Suprapubic skin (tissue), 4 donors: ENCODE data around the gene CD86. TPM values are rescaled to one million over a fixed set of nuclear protein-coding genes. Genes with fewer than 3 reads are reported as not detected.

Experiments used
- DNase-seq, 2 donors: peaks; one replicate each; pipeline ENCODE4 v3.0.0-alpha.2; 2019; ENCODE audit warnings: low spot score in 2 of 2
- H3K27ac ChIP-seq: fragments of 200-600 bp; sonication (generic); one replicate; pipeline ENCODE4 v1.5.1; 2019
- H3K27me3 ChIP-seq: fragments of 200-600 bp; sonication (generic); one replicate; pipeline ENCODE4 v1.5.1; 2019
- H3K36me3 ChIP-seq: fragments of 200-600 bp; sonication (generic); one replicate; pipeline ENCODE4 v1.5.1; 2019
- H3K4me1 ChIP-seq: fragments of 200-600 bp; sonication (generic); one replicate; pipeline ENCODE4 v1.5.1; 2019
- H3K4me3 ChIP-seq: fragments of 200-600 bp; sonication (generic); one replicate; pipeline ENCODE4 v1.5.1; 2019; ENCODE audit warnings: mild to moderate bottlenecking
- H3K9me3 ChIP-seq: fragments of 200-600 bp; sonication (generic); one replicate; pipeline ENCODE4 v1.5.1; 2019
- EP300 ChIP-seq: sonication (generic); formaldehyde crosslinking; IDR thresholded peaks from one replicate; pipeline ENCODE4 v1.6.1; 2017; ENCODE audit warnings: antibody characterized with exemption
- POLR2A ChIP-seq, 2 donors: fragments of 450-650 bp; IDR thresholded peaks; one replicate each; pipeline ENCODE4 v1.6.1; 2017; ENCODE audit warnings: antibody characterized with exemption in 2 of 2, mild to moderate bottlenecking in 2 of 2, moderate library complexity in 2 of 2
- POLR2AphosphoS5 ChIP-seq, 3 donors: sonication (generic); formaldehyde crosslinking; IDR thresholded peaks; one replicate each; pipeline ENCODE4 v1.6.1; 2017; ENCODE audit warnings: antibody characterized with exemption in 3 of 3
- WGBS: methylation state at CpG from one replicate; pipeline ENCODE4 v1.1.5; 2018; 5-methylcytosine and 5-hydroxymethylcytosine counted together
- total RNA-seq, 4 donors: library from RNA; depleted of rRNA; stranded (reverse); fragments of >200 nt; gene quantifications; one replicate each; pipeline ENCODE4 v1.1.0, GENCODE V29; 2016
- TF ChIP-seq, protein P1 (sequence below), 2 donors: fragments of 200-600 bp in 1 of 2; fragments of 450-650 bp in 1 of 2; sonication (generic) in 1 of 2; IDR thresholded peaks; one replicate each; pipeline ENCODE4 v1.5.1; 2016 to 2019; ENCODE audit warnings: antibody characterized with exemption in 2 of 2, mild to moderate bottlenecking in 1 of 2, moderate library complexity in 1 of 2

The CD86 gene
- total RNA-seq, 4 donors from 2014 or later = 2.2 to 12.2 (median 3.3) TPM

- Histone ChIP-seq H3K4me3 (no peak overlapping the region), H3K36me3 (no peaks in the 10 kb centered on the region), H3K27ac (no peak overlapping the region), H3K4me1 (peaks cover 2% of the 10 kb centered on the region), H3K9me3 (no peaks in the 10 kb centered on the region), H3K27me3 (peaks cover 3% of the 10 kb centered on the region)
- DNase-seq = no peak
- TF ChIP-seq POLR2A (IDR thresholded peaks at IDR 0.05) (no peak), POLR2AphosphoS5 (IDR thresholded peaks at IDR 0.05) (no peak), EP300 (no peak)
- TF ChIP-seq, protein P1, sequence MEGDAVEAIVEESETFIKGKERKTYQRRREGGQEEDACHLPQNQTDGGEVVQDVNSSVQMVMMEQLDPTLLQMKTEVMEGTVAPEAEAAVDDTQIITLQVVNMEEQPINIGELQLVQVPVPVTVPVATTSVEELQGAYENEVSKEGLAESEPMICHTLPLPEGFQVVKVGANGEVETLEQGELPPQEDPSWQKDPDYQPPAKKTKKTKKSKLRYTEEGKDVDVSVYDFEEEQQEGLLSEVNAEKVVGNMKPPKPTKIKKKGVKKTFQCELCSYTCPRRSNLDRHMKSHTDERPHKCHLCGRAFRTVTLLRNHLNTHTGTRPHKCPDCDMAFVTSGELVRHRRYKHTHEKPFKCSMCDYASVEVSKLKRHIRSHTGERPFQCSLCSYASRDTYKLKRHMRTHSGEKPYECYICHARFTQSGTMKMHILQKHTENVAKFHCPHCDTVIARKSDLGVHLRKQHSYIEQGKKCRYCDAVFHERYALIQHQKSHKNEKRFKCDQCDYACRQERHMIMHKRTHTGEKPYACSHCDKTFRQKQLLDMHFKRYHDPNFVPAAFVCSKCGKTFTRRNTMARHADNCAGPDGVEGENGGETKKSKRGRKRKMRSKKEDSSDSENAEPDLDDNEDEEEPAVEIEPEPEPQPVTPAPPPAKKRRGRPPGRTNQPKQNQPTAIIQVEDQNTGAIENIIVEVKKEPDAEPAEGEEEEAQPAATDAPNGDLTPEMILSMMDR (IDR thresholded peaks at IDR 0.05) = no peak
- WGBS = 65% methylated on average over 7 of the region's 7 CpGs
These were observed 26.5 kb downstream of the CD86 start for GRCh38 chr3:122081543-122082247.

DNA sequence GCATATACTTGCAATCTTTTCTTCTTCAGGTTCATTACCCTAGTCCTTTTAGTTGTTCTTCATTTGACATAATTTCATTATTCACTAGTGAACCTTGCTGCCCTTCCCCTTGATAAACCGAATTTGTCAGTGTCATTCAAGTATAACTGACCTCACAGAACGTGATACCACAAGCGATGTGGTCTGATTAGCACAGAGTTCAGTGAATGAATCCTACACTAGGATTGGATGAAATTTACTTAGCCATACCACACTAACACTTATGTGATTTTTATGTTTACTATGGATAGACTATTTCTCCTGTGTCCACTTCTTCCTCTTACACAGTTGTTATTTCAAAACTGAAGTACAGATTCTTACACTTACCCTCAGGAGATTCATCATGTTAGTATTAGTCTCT, 27.2 kb downstream of the CD86 start:
- Histone ChIP-seq H3K27ac (no peak overlapping the region), H3K4me3 (no peak overlapping the region), H3K36me3 (no peaks in the 10 kb centered on the region), H3K27me3 (no peaks in the 10 kb centered on the region), H3K9me3 (no peaks in the 10 kb centered on the region), H3K4me1 (peaks cover 2% of the 10 kb centered on the region)
- no peak for TF ChIP-seq POLR2AphosphoS5 (IDR thresholded peaks at IDR 0.05)
- no peak for TF ChIP-seq EP300
- TF ChIP-seq, protein P1 (IDR thresholded peaks at IDR 0.05) = no peak
- no peak for TF ChIP-seq POLR2A (IDR thresholded peaks at IDR 0.05)
- WGBS = 77% methylated on average over 3 of the region's 3 CpGs
- no peak for DNase-seq

- no peaks in the 10 kb centered on the region for H3K36me3 ChIP-seq
- 64% methylated on average over 2 of the region's 2 CpGs for WGBS
- TF ChIP-seq EP300 (no peak), POLR2AphosphoS5 (IDR thresholded peaks at IDR 0.05) (no peak), POLR2A (IDR thresholded peaks at IDR 0.05) (no peak)
- TF ChIP-seq, protein P1 (IDR thresholded peaks at IDR 0.05) = no peak
- no peaks in the 10 kb centered on the region for H3K27me3 ChIP-seq
- no peaks in the 10 kb centered on the region for H3K9me3 ChIP-seq
- DNase-seq = no peak
- H3K27ac ChIP-seq = no peak overlapping the region
- H3K4me3 ChIP-seq = no peak overlapping the region
- H3K4me1 ChIP-seq = no peaks in the 10 kb centered on the region
These were observed 29.6 kb downstream of the CD86 start for GRCh38 chr3:122084799-122085198.

DNA sequence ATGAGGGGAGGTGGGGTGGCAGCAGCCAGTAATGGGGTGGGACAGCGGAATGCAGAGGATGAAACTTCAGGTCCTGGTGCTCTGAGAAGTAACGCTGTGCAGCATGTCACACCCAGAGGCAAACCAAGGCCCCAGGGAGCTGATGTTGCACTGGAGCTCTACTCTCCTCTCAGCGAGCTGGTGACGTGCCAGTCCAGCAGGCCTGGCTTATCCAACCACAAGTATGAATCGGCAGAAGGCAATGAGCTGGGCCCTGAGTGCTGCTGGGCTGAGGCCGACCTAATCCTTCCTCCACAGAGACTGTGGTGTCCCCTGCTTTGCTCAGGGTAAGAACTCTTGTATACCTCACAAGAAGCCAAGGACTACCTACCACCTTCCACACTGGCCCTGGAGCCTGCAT, 30.5 kb downstream of the CD86 start:
- Histone ChIP-seq H3K4me3 (no peak overlapping the region), H3K36me3 (no peaks in the 10 kb centered on the region), H3K27ac (no peak overlapping the region), H3K9me3 (no peaks in the 10 kb centered on the region), H3K4me1 (no peaks in the 10 kb centered on the region), H3K27me3 (no peaks in the 10 kb centered on the region)
- TF ChIP-seq EP300 (no peak), POLR2AphosphoS5 (IDR thresholded peaks at IDR 0.05) (no peak), POLR2A (IDR thresholded peaks at IDR 0.05) (no peak)
- TF ChIP-seq, protein P1 (IDR thresholded peaks at IDR 0.05) = no peak
- no peak for DNase-seq
- WGBS = 79% methylated on average over 6 of the region's 6 CpGs

DNA sequence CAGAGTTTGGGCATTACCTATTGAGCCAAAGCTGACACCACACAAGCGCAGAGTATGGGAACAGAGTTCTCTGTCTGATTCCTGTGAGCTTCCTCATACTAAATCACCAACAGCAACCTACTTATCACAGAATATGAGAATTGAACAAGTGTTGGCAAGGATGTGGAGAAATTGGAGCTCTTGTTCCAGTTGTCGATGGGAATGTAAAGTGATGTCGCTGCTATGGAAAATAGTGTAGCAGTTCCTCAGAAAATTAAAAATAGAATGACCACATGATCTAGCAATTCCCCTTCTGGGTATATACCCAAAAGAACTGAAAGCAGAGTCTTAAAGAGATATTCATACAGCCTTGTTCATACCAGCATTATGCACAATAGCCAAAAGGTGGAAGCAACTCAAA, 33.4 kb downstream of the CD86 start:
- H3K9me3 ChIP-seq = no peaks in the 10 kb centered on the region
- WGBS = 65% methylated on average over 3 of the region's 3 CpGs
- no peak for DNase-seq
- no peak for TF ChIP-seq EP300
- TF ChIP-seq POLR2A (IDR thresholded peaks at IDR 0.05) = no peak
- no peak for TF ChIP-seq POLR2AphosphoS5 (IDR thresholded peaks at IDR 0.05)
- TF ChIP-seq, protein P1 (IDR thresholded peaks at IDR 0.05) = no peak
- no peaks in the 10 kb centered on the region for H3K4me1 ChIP-seq
- no peak overlapping the region for H3K4me3 ChIP-seq
- H3K27me3 ChIP-seq = no peaks in the 10 kb centered on the region
- no peaks in the 10 kb centered on the region for H3K36me3 ChIP-seq
- no peak overlapping the region for H3K27ac ChIP-seq
